GM03348 (cell line): Measurements from ENCODE around the gene LAIR2.

Experiments
- DNase-seq: peaks from one replicate; pipeline ENCODE4 v3.0.0; 2012; ENCODE audit warnings: low spot score

Gene LAIR2

GRCh38 chr19:54535601-54536000 is 33.0 kb downstream of the LAIR2 start:
- DNase-seq, result no peak

- no peak for DNase-seq
These were observed 34.3 kb downstream of the LAIR2 start for GRCh38 chr19:54536956-54537355.

GRCh38 chr19:54541712-54542111 is 39.1 kb downstream of the LAIR2 start:
- DNase-seq, result no peak

- DNase-seq, result no peak
These were observed 46.2 kb downstream of the LAIR2 start for GRCh38 chr19:54548806-54549205.

GRCh38 chr19:54549224-54549623 is 46.6 kb downstream of the LAIR2 start:
- DNase-seq, result no peak

- DNase-seq, result no peak
These were observed 48.7 kb downstream of the LAIR2 start for GRCh38 chr19:54551293-54551692.

- DNase-seq, result no peak
These were observed 49.6 kb downstream of the LAIR2 start for GRCh38 chr19:54551950-54552912.

- no peak for DNase-seq
These were observed 50.3 kb downstream of the LAIR2 start for GRCh38 chr19:54552913-54553310.

GRCh38 chr19:54554006-54554405 is 51.4 kb downstream of the LAIR2 start:
- no peak for DNase-seq

- no peak for DNase-seq
These were observed 52.3 kb downstream of the LAIR2 start for GRCh38 chr19:54554896-54555295.

GRCh38 chr19:54556194-54556593 is 53.6 kb downstream of the LAIR2 start:
- DNase-seq, result no peak

- no peak for DNase-seq
These were observed 55.7 kb downstream of the LAIR2 start for GRCh38 chr19:54558339-54558738.
